ENCODE results near the gene ACOX2.

GRCh38 chr3:58502872-58503271 lies 34.1 kb downstream of the ACOX2 start:
- TF ChIP-seq, protein P1, sequence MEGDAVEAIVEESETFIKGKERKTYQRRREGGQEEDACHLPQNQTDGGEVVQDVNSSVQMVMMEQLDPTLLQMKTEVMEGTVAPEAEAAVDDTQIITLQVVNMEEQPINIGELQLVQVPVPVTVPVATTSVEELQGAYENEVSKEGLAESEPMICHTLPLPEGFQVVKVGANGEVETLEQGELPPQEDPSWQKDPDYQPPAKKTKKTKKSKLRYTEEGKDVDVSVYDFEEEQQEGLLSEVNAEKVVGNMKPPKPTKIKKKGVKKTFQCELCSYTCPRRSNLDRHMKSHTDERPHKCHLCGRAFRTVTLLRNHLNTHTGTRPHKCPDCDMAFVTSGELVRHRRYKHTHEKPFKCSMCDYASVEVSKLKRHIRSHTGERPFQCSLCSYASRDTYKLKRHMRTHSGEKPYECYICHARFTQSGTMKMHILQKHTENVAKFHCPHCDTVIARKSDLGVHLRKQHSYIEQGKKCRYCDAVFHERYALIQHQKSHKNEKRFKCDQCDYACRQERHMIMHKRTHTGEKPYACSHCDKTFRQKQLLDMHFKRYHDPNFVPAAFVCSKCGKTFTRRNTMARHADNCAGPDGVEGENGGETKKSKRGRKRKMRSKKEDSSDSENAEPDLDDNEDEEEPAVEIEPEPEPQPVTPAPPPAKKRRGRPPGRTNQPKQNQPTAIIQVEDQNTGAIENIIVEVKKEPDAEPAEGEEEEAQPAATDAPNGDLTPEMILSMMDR (conservative IDR thresholded peaks at IDR 0.05 in 1 of 2, IDR thresholded peaks at IDR 0.05 in 1 of 2; ENCODE audit: low read depth in 1 of 2, low read length in 2 of 2) = no peak
- TF ChIP-seq EZH2 (IDR thresholded peaks at IDR 0.05; ENCODE audit: low read length, missing control alignments) = no peak
